Hepatocyte (in vitro differentiated cells): ENCODE data around the gene NLRP7. TPM values are rescaled to one million over a fixed set of nuclear protein-coding genes. Genes with fewer than 3 reads are reported as not detected.

Experiments used
- DNase-seq: peaks from one replicate; pipeline ENCODE4 v3.0.0-alpha.2; 2016; ENCODE audit warnings: low spot score
- H2AFZ ChIP-seq: fragments of 200-600 bp; sonication (generic); 2 replicates; pipeline ENCODE4 v1.6.0; 2016; ENCODE audit warnings: antibody characterized with exemption, mild to moderate bottlenecking
- H3K27ac ChIP-seq: fragments of 200-600 bp; sonication (generic); 2 replicates; pipeline ENCODE4 v1.5.1; 2016; ENCODE audit warnings: mild to moderate bottlenecking
- H3K27me3 ChIP-seq: fragments of 200-600 bp; sonication (generic); 2 replicates; pipeline ENCODE4 v1.6.1; 2016
- H3K36me3 ChIP-seq: fragments of 200-600 bp; sonication (generic); replicated peaks from 2 replicates; pipeline ENCODE4 v1.5.1; 2016; ENCODE audit warnings: low read depth; ENCODE audit not compliant: insufficient read depth
- H3K4me1 ChIP-seq: fragments of 200-600 bp; sonication (generic); 2 replicates; pipeline ENCODE4 v1.5.1; 2016; ENCODE audit warnings: mild to moderate bottlenecking, moderate library complexity; ENCODE audit not compliant: insufficient read depth
- H3K4me2 ChIP-seq: fragments of 200-600 bp; sonication (generic); 2 replicates; pipeline ENCODE4 v1.6.0; 2016
- H3K4me3 ChIP-seq: fragments of 200-600 bp; sonication (generic); 2 replicates; pipeline ENCODE4 v1.5.1; 2016; ENCODE audit warnings: mild to moderate bottlenecking
- H3K79me2 ChIP-seq: fragments of 200-600 bp; sonication (generic); 2 replicates; pipeline ENCODE4 v1.6.0; 2017; ENCODE audit warnings: mild to moderate bottlenecking
- H3K9me2 ChIP-seq: fragments of 200-600 bp; sonication (generic); replicated peaks from 2 replicates; pipeline ENCODE4 v1.6.0; 2017; ENCODE audit warnings: mild to moderate bottlenecking; ENCODE audit not compliant: insufficient read depth
- H3K9me3 ChIP-seq: fragments of 200-600 bp; sonication (generic); 2 replicates; pipeline ENCODE4 v1.5.1; 2016; ENCODE audit warnings: low read depth, mild to moderate bottlenecking
- H4K20me1 ChIP-seq: fragments of 200-600 bp; sonication (generic); 2 replicates; pipeline ENCODE4 v1.6.0; 2016; ENCODE audit warnings: mild to moderate bottlenecking; ENCODE audit not compliant: insufficient read depth, poor library complexity, severe bottlenecking
- EZH2 ChIP-seq: fragments of 200-600 bp; sonication (generic); IDR thresholded peaks from 2 replicates; pipeline ENCODE4 v1.6.1; 2016; ENCODE audit warnings: antibody characterized with exemption, mild to moderate bottlenecking, borderline replicate concordance
- EZH2phosphoT487 ChIP-seq: fragments of 200-600 bp; sonication (generic); IDR thresholded peaks from one replicate; pipeline ENCODE4 v1.6.1; 2018; ENCODE audit warnings: antibody characterized with exemption, mild to moderate bottlenecking, low read depth, moderate library complexity; ENCODE audit not compliant: unreplicated experiment, severe bottlenecking
- WGBS: methylation state at CpG from one replicate; pipeline ENCODE4 v1.1.6; 2016; ENCODE audit warnings: low lambda C conversion rate; ENCODE audit errors: missing lambda C conversion rate; 5-methylcytosine and 5-hydroxymethylcytosine counted together
- polyA plus RNA-seq: library from polyadenylated mRNA; unstranded; fragments of >200 nt; fragmentation: Nextera tagmentation; extraction: Ambion mirVana; gene quantifications from 2 replicates; pipeline ENCODE4 v1.2.1, GENCODE V29; 2016
- total RNA-seq: library from RNA; depleted of rRNA; stranded (reverse); fragments of >200 nt; gene quantifications from 2 replicates; pipeline ENCODE4 v1.2.3, GENCODE V29; 2014
- TF ChIP-seq, protein P1 (sequence below): fragments of 200-600 bp; sonication (generic); IDR thresholded peaks from 2 replicates; pipeline ENCODE4 v1.5.1; 2016; ENCODE audit warnings: antibody characterized with exemption, mild to moderate bottlenecking; ENCODE audit not compliant: poor library complexity

Gene NLRP7
- total and polyA plus RNA-seq, 2 experiments from 2014 or later: not detected

DNA sequence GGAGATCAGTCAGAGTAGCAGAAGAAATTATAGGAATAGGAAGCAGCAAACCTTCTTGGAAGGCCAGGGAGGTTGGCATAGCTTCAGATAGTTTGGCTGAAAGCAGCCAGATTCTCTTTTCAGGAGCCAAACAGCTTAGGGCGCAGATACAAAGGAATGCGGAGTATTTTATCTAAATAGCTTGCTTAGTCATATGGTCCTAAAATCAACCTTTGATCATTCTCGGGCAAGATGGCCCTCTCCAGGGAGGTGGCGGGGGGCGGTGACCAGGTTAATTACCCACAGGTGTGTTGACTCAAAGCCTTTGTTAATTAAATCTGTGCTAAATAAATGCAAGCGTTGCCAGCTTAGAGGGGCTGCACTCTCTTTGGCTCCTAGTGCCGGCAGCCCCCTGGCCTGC lies 53.9 kb downstream of the NLRP7 start:
- WGBS: 27% methylated on average over 7 of the region's 7 CpGs
- H3K79me2 ChIP-seq: no peaks in the 10 kb centered on the region
- H2AFZ ChIP-seq: no peak overlapping the region
- H3K36me3 ChIP-seq: no peaks in the 10 kb centered on the region
- TF ChIP-seq, protein P1, sequence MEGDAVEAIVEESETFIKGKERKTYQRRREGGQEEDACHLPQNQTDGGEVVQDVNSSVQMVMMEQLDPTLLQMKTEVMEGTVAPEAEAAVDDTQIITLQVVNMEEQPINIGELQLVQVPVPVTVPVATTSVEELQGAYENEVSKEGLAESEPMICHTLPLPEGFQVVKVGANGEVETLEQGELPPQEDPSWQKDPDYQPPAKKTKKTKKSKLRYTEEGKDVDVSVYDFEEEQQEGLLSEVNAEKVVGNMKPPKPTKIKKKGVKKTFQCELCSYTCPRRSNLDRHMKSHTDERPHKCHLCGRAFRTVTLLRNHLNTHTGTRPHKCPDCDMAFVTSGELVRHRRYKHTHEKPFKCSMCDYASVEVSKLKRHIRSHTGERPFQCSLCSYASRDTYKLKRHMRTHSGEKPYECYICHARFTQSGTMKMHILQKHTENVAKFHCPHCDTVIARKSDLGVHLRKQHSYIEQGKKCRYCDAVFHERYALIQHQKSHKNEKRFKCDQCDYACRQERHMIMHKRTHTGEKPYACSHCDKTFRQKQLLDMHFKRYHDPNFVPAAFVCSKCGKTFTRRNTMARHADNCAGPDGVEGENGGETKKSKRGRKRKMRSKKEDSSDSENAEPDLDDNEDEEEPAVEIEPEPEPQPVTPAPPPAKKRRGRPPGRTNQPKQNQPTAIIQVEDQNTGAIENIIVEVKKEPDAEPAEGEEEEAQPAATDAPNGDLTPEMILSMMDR: no peak
- TF ChIP-seq EZH2 (no peak), EZH2phosphoT487 (no peak)
- no peaks in the 10 kb centered on the region for H3K4me1 ChIP-seq
- DNase-seq: no peak
- H3K9me2 ChIP-seq: no peaks in the 10 kb centered on the region
- H4K20me1 ChIP-seq: no peaks in the 10 kb centered on the region
- H3K4me3 ChIP-seq: no peak overlapping the region
- H3K9me3 ChIP-seq: no peaks in the 10 kb centered on the region
- H3K27ac ChIP-seq: no peak overlapping the region
- H3K4me2 ChIP-seq: no peak overlapping the region
- no peaks in the 10 kb centered on the region for H3K27me3 ChIP-seq

DNA sequence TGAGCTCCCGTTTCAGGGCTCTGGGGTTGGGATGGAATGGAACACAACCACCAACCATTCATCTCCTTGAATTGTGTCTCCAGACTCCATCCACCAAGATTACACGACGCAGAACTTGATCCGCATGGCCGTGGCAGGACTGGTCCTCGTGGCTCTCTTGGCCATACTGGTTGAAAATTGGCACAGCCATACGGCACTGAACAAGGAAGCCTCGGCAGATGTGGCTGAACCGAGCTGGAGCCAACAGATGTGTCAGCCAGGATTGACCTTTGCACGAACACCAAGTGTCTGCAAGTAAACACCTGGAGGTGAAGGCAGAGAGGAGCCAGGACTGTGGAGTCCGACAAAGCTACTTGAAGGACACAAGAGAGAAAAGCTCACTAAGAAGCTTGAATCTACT lies 57.8 kb downstream of the NLRP7 start:
- DNase-seq: no peak
- TF ChIP-seq, protein P1: no peak
- TF ChIP-seq EZH2: no peak
- no peak for TF ChIP-seq EZH2phosphoT487

DNA sequence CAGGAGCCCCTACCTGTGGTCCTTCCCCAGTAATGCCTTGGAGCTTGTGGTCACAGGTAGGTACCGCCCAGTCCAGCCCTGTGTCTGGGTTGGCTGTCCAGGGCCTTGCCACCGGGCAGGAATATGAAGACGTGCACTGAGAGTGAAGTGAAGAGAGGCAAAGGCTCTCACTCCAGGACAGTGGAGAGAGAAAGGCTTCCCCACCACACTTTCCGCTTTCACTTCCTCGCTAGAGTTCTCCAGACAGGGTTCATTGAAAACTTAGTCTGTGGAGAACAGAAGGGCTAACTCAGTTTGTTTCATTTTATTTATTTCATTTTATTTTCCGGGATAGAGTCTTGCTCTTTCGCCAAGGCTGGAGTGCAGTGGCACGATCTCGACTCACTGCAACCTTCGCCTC lies 59.1 kb downstream of the NLRP7 start:
- 94% methylated on average over 10 of the region's 10 CpGs for WGBS
- H4K20me1 ChIP-seq: no peaks in the 10 kb centered on the region
- no peak for DNase-seq

More for the DNA sequence above, 57.8 kb downstream of the NLRP7 start:
- Histone ChIP-seq H3K4me3 (no peak overlapping the region), H3K4me2 (no peak overlapping the region), H4K20me1 (no peaks in the 10 kb centered on the region), H2AFZ (no peak overlapping the region), H3K36me3 (no peaks in the 10 kb centered on the region), H3K9me2 (no peaks in the 10 kb centered on the region), H3K4me1 (no peaks in the 10 kb centered on the region), H3K79me2 (no peaks in the 10 kb centered on the region), H3K27ac (no peak overlapping the region), H3K27me3 (no peaks in the 10 kb centered on the region), H3K9me3 (no peaks in the 10 kb centered on the region)
- 87% methylated on average over 11 of the region's 11 CpGs for WGBS

More for the DNA sequence above, 59.1 kb downstream of the NLRP7 start:
- no peak overlapping the region for H3K4me3 ChIP-seq
- H3K27me3 ChIP-seq: no peaks in the 10 kb centered on the region
- no peaks in the 10 kb centered on the region for H3K9me2 ChIP-seq
- H3K36me3 ChIP-seq: no peaks in the 10 kb centered on the region
- TF ChIP-seq, protein P1: no peak
- TF ChIP-seq EZH2: no peak
- no peak for TF ChIP-seq EZH2phosphoT487
- H3K4me2 ChIP-seq: no peak overlapping the region
- H3K79me2 ChIP-seq: no peaks in the 10 kb centered on the region
- H3K27ac ChIP-seq: no peak overlapping the region
- no peaks in the 10 kb centered on the region for H3K4me1 ChIP-seq
- H3K9me3 ChIP-seq: no peaks in the 10 kb centered on the region
- H2AFZ ChIP-seq: no peak overlapping the region
